H1 (cell line): ENCODE data around the gene RASGEF1B. TPM values are rescaled to one million over a fixed set of nuclear protein-coding genes. Genes with fewer than 3 reads are reported as not detected.

Source experiments
- CTCF ChIA-PET: fragments of 300-600 bp; sonication (Branson Sonifier 250); formaldehyde crosslinking; loops from one replicate; lab custom pipeline; 2021; ENCODE audit not compliant: partially characterized antibody; lab: Charles Lee
- POLR2A ChIA-PET: fragments of 300-600 bp; sonication (Branson Sonifier 250); formaldehyde crosslinking; loops from one replicate; lab custom pipeline; 2021; ENCODE audit warnings: inconsistent platforms; ENCODE audit not compliant: partially characterized antibody; lab: Charles Lee
- DNase-seq, 2 experiments: peaks; one replicate each; pipeline versions ENCODE4 v3.0.0 to v3.0.0-alpha.2; 2010 to 2022; ENCODE audit warnings: low spot score in 2 of 2, low read depth in 1 of 2, mixed read lengths in 1 of 2
- FAIRE-seq: peaks from 2 replicates; lab custom pipeline; 2011; peaks lifted over from hg19 to GRCh38; lab: Jason Lieb, UNC
- H2AFZ ChIP-seq: 2 replicates; pipeline ENCODE4 v1.8.1; 2012; ENCODE audit warnings: low read length, inconsistent platforms
- H2AK5ac ChIP-seq: 2 replicates; pipeline ENCODE4 v1.6.1; 2013; ENCODE audit warnings: low read depth, low read length
- H2BK120ac ChIP-seq: replicated peaks from 2 replicates; pipeline ENCODE3; 2013; ENCODE audit warnings: low read depth, low read length, inconsistent platforms
- H2BK12ac ChIP-seq: 2 replicates; pipeline ENCODE4 v1.6.1; 2013; ENCODE audit warnings: low read depth, low read length
- H2BK15ac ChIP-seq: 2 replicates; pipeline ENCODE4 v1.6.1; 2013; ENCODE audit warnings: low read length
- H2BK20ac ChIP-seq: 2 replicates; pipeline ENCODE4 v1.6.1; 2013; ENCODE audit warnings: low read length
- H2BK5ac ChIP-seq: 2 replicates; pipeline ENCODE4 v1.6.1; 2013; ENCODE audit warnings: low read depth, low read length
- H3K14ac ChIP-seq: 2 replicates; pipeline ENCODE4 v1.6.1; 2013; ENCODE audit warnings: inconsistent platforms; ENCODE audit not compliant: insufficient read length
- H3K18ac ChIP-seq: 2 replicates; pipeline ENCODE4 v1.6.1; 2013; ENCODE audit warnings: low read length; ENCODE audit errors: extremely low read depth
- H3K23ac ChIP-seq: 2 replicates; pipeline ENCODE4 v1.6.1; 2013; ENCODE audit warnings: inconsistent platforms; ENCODE audit not compliant: insufficient read length
- H3K23me2 ChIP-seq: 2 replicates; pipeline ENCODE4 v1.6.1; 2013; ENCODE audit warnings: low read depth, low read length
- H3K27ac ChIP-seq: 2 replicates; pipeline ENCODE4 v1.6.1; 2011; ENCODE audit warnings: low read depth, low read length, inconsistent platforms
- H3K27me3 ChIP-seq, 4 experiments: replicated peaks in 1 of 4; 1 replicate in 1 of 4; 2 replicates in 3 of 4; pipeline versions ENCODE4 v1.6.1 to v1.8.1; 2011 to 2013; ENCODE audit warnings: low read length in 3 of 4, mild to moderate bottlenecking in 3 of 4, inconsistent platforms in 2 of 4, mixed read lengths in 2 of 4, moderate library complexity in 1 of 4; ENCODE audit not compliant: control insufficient read depth in 3 of 4, insufficient read depth in 3 of 4; ENCODE audit errors: extremely low read depth in 1 of 4
- H3K36me3 ChIP-seq, 4 experiments: 2 replicates each; pipeline versions ENCODE4 v1.6.1 to v1.8.1; 2011 to 2013; ENCODE audit warnings: mild to moderate bottlenecking in 4 of 4, low read length in 3 of 4, moderate library complexity in 2 of 4, control low read depth in 1 of 4, inconsistent platforms in 1 of 4; ENCODE audit not compliant: insufficient read depth in 4 of 4, control insufficient read depth in 2 of 4
- H3K4ac ChIP-seq: replicated peaks from 2 replicates; pipeline ENCODE3; 2013; ENCODE audit warnings: low read length, low read depth, mixed read lengths, inconsistent platforms; ENCODE audit not compliant: insufficient read length
- H3K4me1 ChIP-seq, 4 experiments: replicated peaks in 1 of 4; 1 replicate in 1 of 4; 2 replicates in 3 of 4; pipeline versions ENCODE4 v1.6.1 to v1.8.1; 2011 to 2013; ENCODE audit warnings: low read length in 3 of 4, inconsistent platforms in 2 of 4, mixed read lengths in 1 of 4; ENCODE audit not compliant: insufficient read depth in 4 of 4, control insufficient read depth in 3 of 4
- H3K4me2 ChIP-seq, 2 experiments: 2 replicates each; pipeline versions ENCODE4 v1.6.1 to v1.8.1; 2011 to 2013; ENCODE audit warnings: low read depth in 2 of 2, low read length in 2 of 2, control low read depth in 1 of 2, inconsistent platforms in 1 of 2, mild to moderate bottlenecking in 1 of 2; ENCODE audit not compliant: insufficient read depth in 1 of 2
- H3K4me3 ChIP-seq, 4 experiments: fragments of 200-600, 300-600 bp in 1 of 4; sonication (generic), shearing (Covaris generic), sonication (Bioruptor Twin) in 1 of 4; 2 replicates each; pipeline versions ENCODE4 v1.5.1 to v1.8.1; 2011 to 2016; ENCODE audit warnings: low read length in 4 of 4, low read depth in 3 of 4, control low read depth in 2 of 4, inconsistent platforms in 2 of 4, mild to moderate bottlenecking in 2 of 4, mixed read lengths in 1 of 4, moderate library complexity in 1 of 4; ENCODE audit not compliant: insufficient read depth in 2 of 4; ENCODE audit errors: extremely low read depth in 1 of 4
- H3K56ac ChIP-seq: replicated peaks from 2 replicates; pipeline ENCODE3; 2013; ENCODE audit warnings: low read depth, mild to moderate bottlenecking, mixed read lengths, low read length, inconsistent platforms; ENCODE audit not compliant: insufficient read length
- H3K79me1 ChIP-seq: 2 replicates; pipeline ENCODE4 v1.6.1; 2013; ENCODE audit warnings: low read depth, low read length, control low read depth
- H3K79me2 ChIP-seq, 2 experiments: 2 replicates each; pipeline versions ENCODE4 v1.6.1 to v1.8.1; 2012 to 2013; ENCODE audit warnings: low read length in 2 of 2, mild to moderate bottlenecking in 2 of 2, inconsistent platforms in 1 of 2; ENCODE audit not compliant: insufficient read depth in 2 of 2, control insufficient read depth in 1 of 2
- H3K9ac ChIP-seq, 4 experiments: replicated peaks in 1 of 4; 1 replicate in 1 of 4; 2 replicates in 3 of 4; pipeline versions ENCODE4 v1.6.1 to v1.8.1; 2011 to 2013; ENCODE audit warnings: low read depth in 3 of 4, low read length in 3 of 4, control low read depth in 2 of 4, mild to moderate bottlenecking in 2 of 4, moderate library complexity in 2 of 4, inconsistent platforms in 1 of 4; ENCODE audit errors: extremely low read depth in 1 of 4
- H3K9me3 ChIP-seq, 2 experiments: 2 replicates each; pipeline versions ENCODE4 v1.6.1 to v1.8.1; 2012 to 2013; ENCODE audit warnings: mild to moderate bottlenecking in 2 of 2, moderate library complexity in 2 of 2, control low read depth in 1 of 2, inconsistent platforms in 1 of 2, low read depth in 1 of 2, low read length in 1 of 2, mixed read lengths in 1 of 2; ENCODE audit not compliant: insufficient read depth in 2 of 2
- H4K20me1 ChIP-seq, 2 experiments: replicated peaks in 1 of 2; 2 replicates each; pipeline versions ENCODE3 to v1.8.1; 2011 to 2013; ENCODE audit warnings: inconsistent platforms in 2 of 2, low read length in 2 of 2, mild to moderate bottlenecking in 1 of 2; ENCODE audit not compliant: insufficient read depth in 2 of 2, control insufficient read depth in 1 of 2
- H4K5ac ChIP-seq: 2 replicates; pipeline ENCODE4 v1.6.1; 2013; ENCODE audit warnings: low read length, low read depth, mixed read lengths, inconsistent platforms; ENCODE audit not compliant: insufficient read length
- H4K8ac ChIP-seq: 2 replicates; pipeline ENCODE4 v1.8.0; 2013; ENCODE audit warnings: mild to moderate bottlenecking, moderate library complexity, low read length, inconsistent platforms; ENCODE audit not compliant: insufficient read depth; ENCODE audit errors: extremely low read depth
- H4K91ac ChIP-seq: replicated peaks from 2 replicates; pipeline ENCODE3; 2013; ENCODE audit warnings: low read length, mixed read lengths, inconsistent platforms; ENCODE audit not compliant: insufficient read length
- PHF8 ChIP-seq: fragments of 200-600 bp; sonication (generic); conservative IDR thresholded peaks from 2 replicates; pipeline ENCODE4 v1.7.1; 2012; ENCODE audit warnings: low read depth, mild to moderate bottlenecking, inconsistent platforms, low read length, moderate library complexity
- WGBS, 2 experiments: shearing (Covaris generic) in 1 of 2; methylation state at CpG; one replicate each; pipeline versions ENCODE4 v1.1.6 to v1.1.7; 2013 to 2015; ENCODE audit warnings: low lambda C conversion rate in 2 of 2, mixed read lengths in 2 of 2, inconsistent platforms in 1 of 2, low coverage in 1 of 2, missing lambda C conversion rate in 1 of 2; ENCODE audit not compliant: insufficient replicate concordance in 2 of 2, insufficient coverage in 1 of 2, insufficient read length in 1 of 2; ENCODE audit errors: extremely low coverage in 1 of 2, missing lambda C conversion rate in 1 of 2; 5-methylcytosine and 5-hydroxymethylcytosine counted together
- polyA plus RNA-seq, 7 experiments: library from polyadenylated mRNA; depleted of rRNA in 3 of 7; stranded (reverse) in 5 of 7; unstranded in 2 of 7; fragments of >200 nt in 5 of 7; fragments of 200-250 nt in 2 of 7; gene quantifications; 1 replicate in 5 of 7; 2 replicates in 1 of 7; 4 replicates in 1 of 7; pipeline versions ENCODE4 v1.2.1 to v1.2.3, GENCODE V29; 2011 to 2013; ENCODE audit warnings: missing spikeins in 2 of 7, mixed read lengths in 2 of 7
- total RNA-seq: library from RNA; stranded (reverse); fragmentation: NEBNext Ultra II Directional; extraction: Animal tissue kit (Norgen Biotek cat#: 25700); gene quantifications from 2 replicates; pipeline ENCODE4 v1.2.1, GENCODE V29; 2021

The RASGEF1B gene
- total and polyA plus RNA-seq, 2 of the 8 experiments (the other 6 are each of a cell fraction or from before 2014, with no cell fraction given): 1.6 to 4.7 TPM

GRCh38 chr4:81426770-81427289 lies 44.9 kb downstream of the RASGEF1B start:
- Histone ChIP-seq H3K27ac (peak overlapping the region; percentile 49; the same call in 1 of the 2 replicates), H4K91ac (no peak overlapping the region), H2BK5ac (no peak overlapping the region), H2BK20ac (no peak overlapping the region), H3K4me2 (peak overlapping the region in 1 of 2 experiments; percentile 12; a peak in 1 of 4 replicates), H3K23ac (no peak overlapping the region), H3K23me2 (no peaks in the 10 kb centered on the region), H3K18ac (no peak overlapping the region; the same call in 1 of the 2 replicates), H3K14ac (no peak overlapping the region), H3K27me3 (no peaks in the 10 kb centered on the region), H2AFZ (0 out of 2 replicates have a peak overlapping the region, but pooled peaks have one; percentile 6), H3K79me1 (no peaks in the 10 kb centered on the region), H3K56ac (no peak overlapping the region), H2BK120ac (no peak overlapping the region), H3K9ac (no peak overlapping the region), H3K4me3 (peak overlapping the region in 1 of 4 experiments; percentile 21; a peak in 1 of 8 replicates), H2BK15ac (0 out of 2 replicates have a peak overlapping the region, but pooled peaks have one; percentile 13), H4K5ac (no peak overlapping the region), H2AK5ac (no peak overlapping the region), H3K36me3 (no peaks in the 10 kb centered on the region), H4K20me1 (no peaks in the 10 kb centered on the region), H3K79me2 (no peaks in the 10 kb centered on the region), H2BK12ac (no peak overlapping the region), H4K8ac (no peak overlapping the region), H3K4ac (no peak overlapping the region), H3K9me3 (peaks cover 0 to 3% of the 10 kb centered on the region in 2 experiments; a peak in 1 of 4 replicates), H3K4me1 (peaks cover 4 to 12% (median 8%) of the 10 kb centered on the region in 4 experiments)
- FAIRE-seq (no peak), DNase-seq (no peak)
- TF ChIP-seq PHF8: no peak
- WGBS, 2 experiments: 84% methylated on average over 1 of the region's 1 CpG; no CpG with 5 or more reads in 1 of the 2 experiments
- POLR2A ChIA-PET: interaction anchor here (0.8 to 1.2 kb wide), 3 partner anchors 45 to 767 kb away, joined by 3 read pairs; partner anchors contain the start of gene RASGEF1B
- CTCF ChIA-PET: interaction anchor here (1.1 to 2.2 kb wide), 6 partner anchors 8 to 841 kb away, joined by 3 to 11 read pairs (median 4); no protein-coding TSS in a partner anchor
